ENCODE data around the gene PCNX2.

PCNX2 gene

GRCh38 chr1:233295237-233295974 lies at the start of gene PCNX2 (continued):
- TF ChIP-seq BCL6B (tag by site-specific recombination; IDR thresholded peaks at IDR 0.05) (no peak), ZNF610 (tag by site-specific recombination; IDR thresholded peaks at IDR 0.05; ENCODE audit: borderline replicate concordance) (peak; percentile 20; the same call in 1 of the 2 replicates), ZNF76 (tag by site-specific recombination; IDR thresholded peaks at IDR 0.05; ENCODE audit: borderline replicate concordance, low read depth) (peak; percentile 64), ZNF23 (tag by site-specific recombination; IDR thresholded peaks at IDR 0.05; ENCODE audit: borderline replicate concordance) (no peak), ZNF704 (tag by site-specific recombination; IDR thresholded peaks at IDR 0.05) (no peak), ZFP37 (tag by site-specific recombination; IDR thresholded peaks at IDR 0.05) (peak; percentile 87), ZNF645 (tag by site-specific recombination; IDR thresholded peaks at IDR 0.05) (no peak), ZNF26 (tag by site-specific recombination; IDR thresholded peaks at IDR 0.05) (no peak), ZNF623 (tag by site-specific recombination; IDR thresholded peaks at IDR 0.05) (no peak), ZBTB49 (tag by site-specific recombination; IDR thresholded peaks at IDR 0.05; ENCODE audit: low read depth) (no peak), ZNF654 (tag by site-specific recombination; IDR thresholded peaks at IDR 0.05; ENCODE audit: low read depth) (no peak), SCRT1 (tag by site-specific recombination; IDR thresholded peaks at IDR 0.05; ENCODE audit: borderline replicate concordance) (peak; percentile 20; the same call in 1 of the 2 replicates), SETDB1 (IDR thresholded peaks at IDR 0.05; ENCODE audit: insufficient read length, low read length) (no peak), ZNF530 (tag by site-specific recombination; IDR thresholded peaks at IDR 0.05; ENCODE audit: low read depth) (peak; percentile 85; the same call in 1 of the 2 replicates), ZNF391 (tag by site-specific recombination; IDR thresholded peaks at IDR 0.05; ENCODE audit: borderline replicate concordance, low read depth) (peak; percentile 54; the same call in 1 of the 2 replicates), ZNF324 (tag by site-specific recombination; IDR thresholded peaks at IDR 0.05) (peak; percentile 95), SP7 (tag by site-specific recombination; IDR thresholded peaks at IDR 0.05) (peak; percentile 64; the same call in 1 of the 2 replicates), ZNF664 (tag by site-specific recombination; IDR thresholded peaks at IDR 0.05) (no peak), ZNF837 (tag by site-specific recombination; IDR thresholded peaks at IDR 0.05) (no peak), ZNF266 (tag by site-specific recombination; IDR thresholded peaks at IDR 0.05; ENCODE audit: low read depth) (no peak), ZNF140 (tag by site-specific recombination; IDR thresholded peaks at IDR 0.05) (no peak), ZNF2 (tag by site-specific recombination; IDR thresholded peaks at IDR 0.05) (peak; percentile 13; the same call in 1 of the 2 replicates), ZNF843 (tag by site-specific recombination; IDR thresholded peaks at IDR 0.05) (0 out of 2 replicates have a peak, but pooled peaks have one; percentile 54), ZNF639 (tag by site-specific recombination; IDR thresholded peaks at IDR 0.05) (peak; percentile 94), ZNF10 (tag by site-specific recombination; IDR thresholded peaks at IDR 0.05) (peak; percentile 75), ZNF555 (tag by site-specific recombination; conservative IDR thresholded peaks at IDR 0.05) (no peak), ZNF292 (tag by site-specific recombination; IDR thresholded peaks at IDR 0.05; ENCODE audit: borderline replicate concordance, low read depth) (no peak), ZNF600 (tag by site-specific recombination; IDR thresholded peaks at IDR 0.05) (peak; percentile 87), ZNF175 (tag by site-specific recombination; IDR thresholded peaks at IDR 0.05) (no peak), ZIC2 (tag by site-specific recombination; IDR thresholded peaks at IDR 0.05) (peak; percentile 78), KLF7 (tag by site-specific recombination; IDR thresholded peaks at IDR 0.05; ENCODE audit: borderline replicate concordance) (no peak), PRDM1 (tag by site-specific recombination; IDR thresholded peaks at IDR 0.05) (peak; percentile 97)
